H9 (cell line): Measurements from ENCODE around the gene VEZT. TPM values are rescaled to one million over a fixed set of nuclear protein-coding genes. Genes with fewer than 3 reads are reported as not detected.

ENCODE experiments used
- DNase-seq: peaks from one replicate; pipeline ENCODE4 v3.0.0-alpha.2; 2017
- H2AFZ ChIP-seq: one replicate; pipeline ENCODE4 v1.6.1; 2013; ENCODE audit warnings: mild to moderate bottlenecking, low read length, control low read depth, moderate library complexity
- H2AK5ac ChIP-seq: 2 replicates; pipeline ENCODE4 v1.6.1; 2013; ENCODE audit warnings: low read length, control low read depth, mixed read lengths; ENCODE audit not compliant: insufficient read length
- H2BK120ac ChIP-seq: one replicate; pipeline ENCODE4 v1.6.1; 2013; ENCODE audit warnings: low read depth, mild to moderate bottlenecking, low read length, control low read depth, inconsistent platforms; ENCODE audit not compliant: poor library complexity, severe bottlenecking
- H2BK12ac ChIP-seq: 2 replicates; pipeline ENCODE4 v1.6.1; 2013; ENCODE audit warnings: low read length, control low read depth, mixed read lengths, low read depth; ENCODE audit not compliant: insufficient read length
- H2BK15ac ChIP-seq: 2 replicates; pipeline ENCODE4 v1.6.1; 2013; ENCODE audit warnings: low read depth, low read length, control low read depth
- H2BK20ac ChIP-seq: one replicate; pipeline ENCODE4 v1.6.1; 2013; ENCODE audit warnings: low read depth, mild to moderate bottlenecking, low read length, control low read depth, inconsistent platforms; ENCODE audit not compliant: poor library complexity, severe bottlenecking
- H2BK5ac ChIP-seq: 2 replicates; pipeline ENCODE4 v1.6.1; 2013; ENCODE audit warnings: low read length, control low read depth, mixed read lengths; ENCODE audit not compliant: insufficient read length
- H3K14ac ChIP-seq: 2 replicates; pipeline ENCODE4 v1.6.1; 2013; ENCODE audit warnings: low read length, control low read depth; ENCODE audit not compliant: insufficient read depth
- H3K18ac ChIP-seq: 2 replicates; pipeline ENCODE4 v1.6.1; 2013; ENCODE audit warnings: low read depth, mild to moderate bottlenecking, mixed read lengths, low read length, control low read depth; ENCODE audit not compliant: insufficient read length
- H3K23ac ChIP-seq: 2 replicates; pipeline ENCODE4 v1.6.1; 2013; ENCODE audit warnings: low read length, control low read depth, mixed read lengths, low read depth; ENCODE audit not compliant: insufficient read length
- H3K23me2 ChIP-seq: 2 replicates; pipeline ENCODE4 v1.6.1; 2013; ENCODE audit warnings: low read depth, mild to moderate bottlenecking, mixed read lengths, low read length, control low read depth; ENCODE audit not compliant: insufficient read length, poor library complexity, severe bottlenecking
- H3K27ac ChIP-seq: 2 replicates; pipeline ENCODE4 v1.5.1; 2013; ENCODE audit warnings: low read length, control low read depth, mixed read lengths, low read depth; ENCODE audit not compliant: insufficient read length
- H3K27me3 ChIP-seq: 2 replicates; pipeline ENCODE4 v1.6.1; 2013; ENCODE audit warnings: low read length, control low read depth, inconsistent platforms; ENCODE audit not compliant: insufficient read depth
- H3K4ac ChIP-seq: 2 replicates; pipeline ENCODE4 v1.6.1; 2013; ENCODE audit warnings: low read depth, mild to moderate bottlenecking, control low read depth, inconsistent platforms, low read length, moderate library complexity
- H3K4me1 ChIP-seq: 2 replicates; pipeline ENCODE4 v1.6.1; 2013; ENCODE audit warnings: low read length, control low read depth, inconsistent platforms; ENCODE audit not compliant: insufficient read depth
- H3K4me2 ChIP-seq: 2 replicates; pipeline ENCODE4 v1.6.1; 2013; ENCODE audit warnings: low read length, control low read depth, mixed read lengths; ENCODE audit not compliant: insufficient read length, insufficient read depth
- H3K56ac ChIP-seq: 2 replicates; pipeline ENCODE4 v1.6.1; 2013; ENCODE audit warnings: low read depth, mild to moderate bottlenecking, mixed read lengths, low read length, control low read depth; ENCODE audit not compliant: insufficient read length
- H3K79me1 ChIP-seq: 2 replicates; pipeline ENCODE4 v1.6.1; 2013; ENCODE audit warnings: low read depth, mild to moderate bottlenecking, moderate library complexity, low read length, control low read depth, inconsistent platforms; ENCODE audit not compliant: insufficient read depth, poor library complexity, severe bottlenecking
- H3K79me2 ChIP-seq: 2 replicates; pipeline ENCODE4 v1.6.1; 2013; ENCODE audit warnings: low read length, control low read depth, inconsistent platforms; ENCODE audit not compliant: insufficient read depth
- H3K9ac ChIP-seq: 2 replicates; pipeline ENCODE4 v1.6.1; 2013; ENCODE audit warnings: low read length, control low read depth, mixed read lengths; ENCODE audit not compliant: insufficient read length; ENCODE audit errors: extremely low read depth
- H3K9me3 ChIP-seq: one replicate; pipeline ENCODE4 v1.6.1; 2013; ENCODE audit warnings: low read depth, low read length, inconsistent platforms; ENCODE audit not compliant: control insufficient read depth
- H3T11ph ChIP-seq: one replicate; pipeline ENCODE4 v1.6.1; 2013; ENCODE audit warnings: mild to moderate bottlenecking, low read length, control low read depth, inconsistent platforms
- H4K20me1 ChIP-seq: one replicate; pipeline ENCODE4 v1.6.1; 2013; ENCODE audit not compliant: control insufficient read depth, insufficient read length, insufficient read depth
- H4K5ac ChIP-seq: 2 replicates; pipeline ENCODE4 v1.6.1; 2013; ENCODE audit warnings: low read depth, mild to moderate bottlenecking, mixed read lengths, low read length, control low read depth; ENCODE audit not compliant: insufficient read length
- H4K8ac ChIP-seq: replicated peaks from 2 replicates; pipeline ENCODE4 v1.6.1; 2013; ENCODE audit warnings: low read length, control low read depth, mixed read lengths, low read depth; ENCODE audit not compliant: insufficient read length
- H4K91ac ChIP-seq: 2 replicates; pipeline ENCODE4 v1.6.1; 2013; ENCODE audit warnings: low read depth, mild to moderate bottlenecking, moderate library complexity, mixed read lengths, low read length, control low read depth; ENCODE audit not compliant: insufficient read length
- H3K27ac Mint-ChIP-seq, 3 experiments: 2 replicates in 2 of 3; 3 replicates in 1 of 3; pipeline ENCODE4 v1.8.0; 2020 to 2021; ENCODE audit warnings: mixed read lengths in 3 of 3, mild to moderate bottlenecking in 1 of 3, moderate library complexity in 1 of 3
- H3K27me3 Mint-ChIP-seq: 2 replicates; pipeline ENCODE4 v1.8.0; 2021; ENCODE audit warnings: low read depth, mild to moderate bottlenecking, moderate library complexity, mixed read lengths
- H3K36me3 Mint-ChIP-seq, 3 experiments: 2 replicates in 2 of 3; 3 replicates in 1 of 3; pipeline ENCODE4 v1.8.0; 2020 to 2021; ENCODE audit warnings: low read depth in 3 of 3, mixed read lengths in 3 of 3; ENCODE audit not compliant: insufficient read depth in 1 of 3
- H3K4me1 Mint-ChIP-seq, 2 experiments: 2 replicates each; pipeline ENCODE4 v1.8.0; 2020; ENCODE audit warnings: mixed read lengths in 2 of 2
- H3K4me3 Mint-ChIP-seq, 2 experiments: 2 replicates in 1 of 2; 3 replicates in 1 of 2; pipeline ENCODE4 v1.8.0; 2020 to 2021; ENCODE audit warnings: mild to moderate bottlenecking in 2 of 2, mixed read lengths in 2 of 2, moderate library complexity in 1 of 2
- H3K9me3 Mint-ChIP-seq, 2 experiments: 2 replicates in 1 of 2; 3 replicates in 1 of 2; pipeline ENCODE4 v1.8.0; 2020; ENCODE audit warnings: mild to moderate bottlenecking in 2 of 2, mixed read lengths in 2 of 2, moderate library complexity in 1 of 2
- CTCF ChIP-seq: fragments of 200-600 bp; sonication (generic); conservative IDR thresholded peaks from 3 replicates; pipeline ENCODE4 v1.8.0; 2021; ENCODE audit warnings: antibody characterized with exemption, mild to moderate bottlenecking
- WGBS: extraction: QIAGEN DNeasy Blood & Tissue Kit; methylation state at CpG from one replicate; pipeline ENCODE4 v1.1.7; 2013; ENCODE audit warnings: missing lambda C conversion rate, low lambda C conversion rate, mixed read lengths; ENCODE audit not compliant: insufficient read length; ENCODE audit errors: extremely low coverage; 5-methylcytosine and 5-hydroxymethylcytosine counted together
- total RNA-seq: library from RNA; stranded (reverse); gene quantifications from 2 replicates; pipeline ENCODE4 v1.2.1, GENCODE V29; 2021

VEZT gene
- total RNA-seq, 1 experiment from 2014 or later: 69.8 TPM

GRCh38 chr12:95257541-95257940, 39.9 kb downstream of the VEZT start:
- no CpG with 5 or more reads among the region's 3 CpGs for WGBS
- no peak overlapping the region for H2BK20ac ChIP-seq
- TF ChIP-seq CTCF: no peak
- H2BK12ac ChIP-seq: no peak overlapping the region
- H3T11ph ChIP-seq: no peak overlapping the region
- Mint-ChIP-seq H3K4me1 (peaks cover 41% of the 10 kb centered on the region in 2 experiments), H3K27ac (peak overlapping the region; percentile 57 to 95 (median 65); a peak in 5 of 7 replicates), H3K27me3 (no peaks in the 10 kb centered on the region), H3K36me3 (peaks cover 22 to 42% (median 36%) of the 10 kb centered on the region in 3 experiments; a peak in 6 of 7 replicates), H3K4me3 (no peak overlapping the region), H3K9me3 (no peaks in the 10 kb centered on the region)
- H4K91ac ChIP-seq: no peak overlapping the region
- no peak overlapping the region for H2BK15ac ChIP-seq
- H3K9ac ChIP-seq: no peak overlapping the region
- no peaks in the 10 kb centered on the region for H3K23me2 ChIP-seq
- H2BK120ac ChIP-seq: no peak overlapping the region
- no peak overlapping the region for H3K56ac ChIP-seq
- H3K79me2 ChIP-seq: no peaks in the 10 kb centered on the region
- H3K23ac ChIP-seq: no peak overlapping the region
- H3K9me3 ChIP-seq: no peaks in the 10 kb centered on the region
- no peaks in the 10 kb centered on the region; the same call in 1 of the 2 replicates for H3K4me1 ChIP-seq
- no peak overlapping the region for H4K8ac ChIP-seq
- no peak for DNase-seq
- H3K18ac ChIP-seq: no peak overlapping the region
- H3K14ac ChIP-seq: no peak overlapping the region
- no peak overlapping the region for H3K4me2 ChIP-seq
- no peak overlapping the region for H2AK5ac ChIP-seq
- H2AFZ ChIP-seq: no peak overlapping the region
- no peak overlapping the region for H3K4ac ChIP-seq
- H3K27me3 ChIP-seq: no peaks in the 10 kb centered on the region
- no peak overlapping the region for H3K27ac ChIP-seq
- no peak overlapping the region for H2BK5ac ChIP-seq
- peaks cover 6% of the 10 kb centered on the region for H3K79me1 ChIP-seq
- no peaks in the 10 kb centered on the region for H4K20me1 ChIP-seq
- H4K5ac ChIP-seq: no peak overlapping the region
